A204.1 (cell line): Measurements from ENCODE around the gene FARS2.

Source experiments
- FAIRE-seq: peaks from 2 replicates; lab custom pipeline; 2012; peaks lifted over from hg19 to GRCh38; lab: Jason Lieb, UNC

The FARS2 gene

DNA sequence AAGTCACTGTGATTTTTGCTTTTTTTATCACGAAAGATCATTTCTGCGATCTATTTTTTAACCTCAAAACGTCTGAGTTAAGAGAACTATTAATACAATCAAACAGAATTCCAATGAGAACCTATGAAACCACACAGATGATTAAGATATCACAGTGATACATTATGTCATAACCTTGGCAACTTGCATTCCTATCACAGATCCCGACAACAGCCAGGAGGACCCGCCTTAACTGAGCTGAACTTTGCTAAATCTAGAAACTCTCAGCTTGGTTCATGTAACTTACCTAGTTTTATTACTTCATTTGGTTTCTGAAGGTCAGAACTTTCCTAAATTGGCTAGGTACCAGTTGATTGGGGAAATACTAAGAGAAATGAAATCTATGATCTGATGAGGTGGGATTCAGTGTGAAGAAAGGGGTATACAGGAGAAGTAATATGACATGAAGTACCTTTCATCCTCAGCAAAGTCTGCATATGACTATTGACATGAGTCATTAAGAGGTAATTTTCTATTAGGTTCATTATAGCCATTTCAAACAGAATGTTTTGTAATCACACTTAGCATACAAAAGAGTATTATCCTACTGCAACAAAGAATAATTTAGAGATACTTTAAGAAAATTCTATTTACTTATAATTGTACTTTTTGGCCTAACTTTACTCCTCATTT lies 11.7 kb upstream of the FARS2 start:
- peak; percentile 11 for FAIRE-seq

DNA sequence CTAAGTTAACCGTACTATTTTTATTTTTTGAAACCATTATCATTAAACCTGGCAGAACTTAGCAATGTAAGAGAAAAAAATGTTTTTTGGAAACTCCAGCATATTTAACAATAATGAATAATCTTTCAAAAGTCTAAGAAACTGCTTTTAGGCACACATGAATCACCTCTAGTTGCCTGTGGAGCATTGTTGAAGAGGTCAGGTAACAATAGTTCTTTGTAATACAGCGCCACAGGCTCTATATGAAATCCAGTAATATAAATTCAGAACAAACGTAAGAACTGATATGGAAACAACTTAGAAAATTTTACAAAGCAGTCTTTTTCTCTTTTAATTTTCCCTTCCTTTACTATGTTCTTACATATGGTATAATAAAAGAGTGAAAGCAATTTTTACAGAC lies 10.9 kb upstream of the FARS2 start:
- FAIRE-seq: no peak

DNA sequence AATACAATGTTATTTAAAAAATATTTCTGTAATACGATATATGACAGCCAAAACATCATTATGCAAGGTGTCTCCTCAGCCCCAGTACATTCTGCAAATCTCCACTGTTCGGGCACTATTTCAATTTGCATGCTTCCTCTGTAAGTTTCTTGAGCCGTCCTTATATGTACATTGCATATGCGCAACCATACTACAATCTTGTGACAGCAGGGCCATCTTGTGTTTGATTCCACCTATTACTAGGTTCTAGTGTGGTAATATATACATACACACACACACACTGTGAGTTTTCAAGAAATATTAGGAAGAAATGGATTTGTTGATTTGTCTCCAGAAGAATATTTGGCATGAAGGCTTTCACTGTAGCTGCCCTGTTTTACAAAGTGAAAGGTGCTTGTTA lies 10.4 kb upstream of the FARS2 start:
- FAIRE-seq: no peak

DNA sequence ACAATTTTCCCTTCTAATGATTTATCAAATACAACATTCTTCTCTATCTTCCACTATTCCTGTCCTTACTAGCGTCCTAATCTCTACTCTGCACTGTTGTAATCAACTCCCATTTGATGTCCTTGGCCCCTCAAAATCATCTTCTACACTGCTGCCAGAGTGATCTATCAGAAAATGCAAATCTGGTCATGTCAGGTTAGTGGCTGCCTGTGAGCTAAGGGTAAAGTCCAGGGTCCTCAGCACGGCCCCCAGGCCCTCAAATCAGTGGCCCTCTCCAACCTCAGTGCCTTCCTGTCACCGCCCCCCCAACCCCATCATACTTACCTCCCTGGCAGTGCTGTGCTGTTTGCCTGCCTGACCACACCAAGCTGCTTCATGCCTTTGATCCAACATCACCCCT lies 4.4 kb upstream of the FARS2 start:
- FAIRE-seq: no peak

DNA sequence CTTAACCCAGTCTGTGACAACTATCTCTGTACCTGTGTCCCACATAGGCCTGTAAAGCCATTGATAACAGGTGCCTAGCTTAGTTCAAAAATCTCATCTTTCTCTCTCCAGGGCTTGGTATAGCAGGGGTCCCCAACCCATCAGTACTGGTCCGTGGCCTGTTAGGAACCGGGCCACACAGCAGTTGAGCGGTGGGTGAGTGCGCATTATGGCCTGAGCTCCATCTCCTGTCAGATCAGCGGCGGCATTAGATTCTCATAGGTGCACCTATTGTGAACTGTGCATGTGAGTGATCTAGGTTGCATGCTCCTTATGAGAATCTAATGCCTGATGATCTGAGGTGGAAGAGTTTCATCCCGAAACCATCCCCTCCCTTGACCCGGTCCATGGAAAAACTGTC lies 3.9 kb upstream of the FARS2 start:
- no peak for FAIRE-seq

DNA sequence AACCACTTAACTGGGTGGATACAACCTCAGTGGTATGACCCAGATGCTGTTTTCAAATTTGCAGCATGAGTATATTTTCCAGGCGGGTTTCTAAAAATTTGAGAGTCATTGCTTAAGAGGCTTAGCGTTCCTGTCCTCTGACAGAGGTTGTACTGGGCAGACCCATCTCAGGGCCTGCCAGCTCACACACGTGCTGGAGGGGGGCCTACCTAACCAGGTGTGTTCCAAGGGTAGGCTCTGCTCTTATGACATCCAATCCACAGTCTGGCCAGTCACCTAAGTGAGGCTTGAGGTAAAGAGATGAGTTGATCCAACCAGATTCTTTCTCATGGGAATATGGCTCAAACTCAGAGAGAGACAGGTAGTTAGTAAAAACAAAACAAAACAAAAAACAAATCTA lies 1.9 kb upstream of the FARS2 start:
- FAIRE-seq: no peak

DNA sequence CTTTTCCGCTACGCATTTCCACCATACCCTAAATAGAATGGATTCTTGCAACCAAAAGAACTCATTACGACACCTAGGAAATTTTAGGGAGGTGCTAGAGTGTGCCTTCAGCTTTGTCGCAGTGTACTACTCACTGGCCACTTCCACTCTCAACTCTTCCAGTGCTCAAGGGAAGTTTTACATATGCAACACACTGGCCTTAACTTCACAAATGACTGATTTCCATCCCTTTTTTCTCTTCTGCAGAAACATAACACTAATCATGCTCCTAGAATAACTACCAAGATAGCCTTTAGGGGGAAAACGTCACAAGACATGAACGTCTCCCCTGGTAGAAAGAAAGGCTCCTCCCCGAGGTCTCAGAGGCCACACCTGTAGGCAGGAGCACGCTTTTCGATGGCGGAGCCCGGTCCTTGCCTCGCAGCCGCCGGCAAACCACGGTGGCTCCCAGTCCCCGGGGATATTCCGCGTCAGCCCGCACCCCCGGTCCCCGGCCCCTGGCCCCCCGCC lies 1.1 kb upstream of the FARS2 start:
- FAIRE-seq: no peak

DNA sequence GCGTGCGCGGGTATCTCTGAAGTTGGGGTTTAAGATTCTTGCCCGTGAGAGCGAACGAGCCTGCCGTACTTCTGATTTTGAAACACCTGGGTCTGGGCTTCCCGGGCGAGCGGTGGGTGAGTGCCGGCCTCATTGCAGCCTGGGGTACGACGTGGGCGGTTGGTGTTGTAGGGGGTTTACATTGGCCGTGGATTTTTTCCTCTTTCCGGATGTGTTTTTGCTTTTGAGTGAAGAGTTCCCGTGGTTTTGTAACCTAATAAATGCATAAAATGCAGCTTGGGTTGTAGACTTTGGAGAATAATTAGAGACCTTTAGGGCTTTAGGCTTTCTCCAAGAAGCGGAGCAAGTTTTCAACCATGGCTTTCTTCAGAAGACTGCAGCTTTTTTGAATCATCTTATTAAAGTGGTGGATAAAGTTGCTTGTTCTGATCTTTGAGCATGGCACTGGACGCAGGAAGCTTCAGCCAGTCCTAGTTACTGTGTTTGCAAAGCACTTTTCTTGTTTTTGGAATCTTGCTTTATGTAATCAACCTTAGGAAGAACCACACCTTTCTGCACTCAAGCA lies 314 bp downstream of the FARS2 start:
- FAIRE-seq: no peak

DNA sequence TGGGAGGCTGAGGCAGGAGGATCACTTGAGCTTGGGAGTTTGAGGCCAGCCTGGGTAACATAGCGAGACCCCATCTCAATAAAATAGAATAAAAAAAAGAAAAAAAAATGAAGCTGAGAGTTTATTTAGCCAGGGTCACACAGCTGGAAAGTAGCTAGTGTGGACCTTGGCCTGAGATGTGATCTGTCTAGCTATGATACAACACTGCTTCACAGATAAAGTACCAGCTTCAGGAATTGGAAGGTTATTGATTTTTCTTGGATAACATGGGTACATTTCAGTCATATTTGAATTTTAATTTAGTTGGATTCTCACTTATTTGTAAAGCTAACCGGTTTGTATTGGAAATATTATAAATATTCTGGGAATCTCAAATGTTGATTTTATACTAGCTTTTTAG lies 5.1 kb downstream of the FARS2 start:
- no peak for FAIRE-seq

DNA sequence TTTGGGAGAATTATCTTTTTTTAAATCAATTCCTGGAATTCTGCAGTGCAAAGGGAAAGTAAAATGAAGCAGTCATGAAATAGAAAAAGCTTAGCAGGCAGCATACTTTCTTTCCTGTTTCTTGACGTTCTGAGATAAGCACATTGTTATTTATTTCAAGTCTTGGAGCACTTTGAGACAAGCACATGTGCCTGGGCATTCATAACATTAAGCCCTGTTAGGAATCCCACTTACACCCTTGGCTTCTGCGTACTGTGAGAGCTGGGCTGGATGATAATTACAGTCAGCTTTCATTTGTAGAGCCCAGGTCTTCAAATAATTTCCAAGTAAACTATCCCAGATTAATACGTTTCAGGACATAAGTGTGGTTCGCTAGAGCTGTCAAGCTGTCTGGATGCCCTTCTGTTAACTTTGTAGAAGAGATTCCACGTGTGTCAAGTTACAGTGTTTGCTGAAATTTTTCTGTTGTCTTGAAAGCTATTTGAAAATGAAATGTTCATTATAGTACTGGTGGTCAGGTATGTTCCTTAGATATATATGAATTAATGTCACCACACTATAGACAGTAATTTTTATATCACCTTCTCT lies 8.9 kb downstream of the FARS2 start:
- no peak for FAIRE-seq

DNA sequence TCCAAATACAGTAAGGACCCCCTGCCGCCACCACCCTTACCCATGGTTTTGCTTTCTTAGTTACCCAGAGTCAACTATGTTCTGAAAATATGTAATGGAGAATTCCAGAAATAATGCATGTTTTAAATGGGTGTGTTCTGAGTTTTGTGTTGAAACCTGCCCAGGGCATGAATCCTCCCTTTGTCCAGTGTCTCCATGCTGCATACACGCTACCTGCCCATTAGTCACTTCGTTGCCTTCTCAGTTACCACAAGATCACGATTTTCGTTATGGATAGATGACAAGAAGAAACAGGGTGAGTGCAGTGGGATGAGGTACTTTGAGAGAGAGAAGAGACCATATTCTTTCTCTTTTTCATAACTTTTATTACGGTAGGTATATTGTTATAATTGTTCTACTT lies 10.6 kb downstream of the FARS2 start:
- FAIRE-seq: no peak

DNA sequence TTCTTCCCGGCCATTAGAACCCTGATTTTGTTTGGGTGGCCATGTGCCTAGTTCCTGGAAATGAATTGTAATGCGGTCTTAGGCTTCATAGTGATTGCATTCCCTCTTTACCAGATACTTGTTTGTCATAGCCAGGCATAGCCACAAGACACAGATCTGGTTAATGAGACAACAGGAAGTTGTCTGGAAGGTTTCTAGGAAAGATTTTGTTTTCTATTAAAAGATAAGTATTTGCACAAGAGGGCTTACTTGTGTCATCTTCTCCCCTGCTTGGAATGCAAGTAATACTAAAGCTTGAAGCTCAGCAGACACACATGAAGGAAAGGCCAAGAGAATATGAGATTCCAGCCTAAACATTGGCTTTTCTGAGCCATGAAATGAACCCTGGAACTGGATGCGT lies 12.9 kb downstream of the FARS2 start:
- no peak for FAIRE-seq

DNA sequence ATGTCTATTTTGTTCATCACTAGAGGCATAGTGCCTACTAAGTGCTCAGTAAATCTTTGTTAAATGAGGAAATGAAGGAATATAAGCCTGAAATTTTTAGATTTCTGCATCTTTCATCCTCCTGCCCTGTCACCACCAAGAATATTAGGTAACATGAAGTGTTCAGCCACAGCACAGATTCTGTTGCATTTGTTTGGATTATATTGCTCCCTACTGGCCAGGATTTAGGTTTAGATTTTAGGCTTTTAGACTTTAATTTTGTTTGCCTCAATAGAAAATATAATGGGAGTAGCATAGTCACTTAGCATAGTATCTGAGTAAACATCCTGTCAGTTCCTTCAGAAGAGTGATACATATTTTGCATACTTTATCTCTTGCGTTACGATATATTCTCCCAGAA lies 14.2 kb downstream of the FARS2 start:
- FAIRE-seq: no peak

DNA sequence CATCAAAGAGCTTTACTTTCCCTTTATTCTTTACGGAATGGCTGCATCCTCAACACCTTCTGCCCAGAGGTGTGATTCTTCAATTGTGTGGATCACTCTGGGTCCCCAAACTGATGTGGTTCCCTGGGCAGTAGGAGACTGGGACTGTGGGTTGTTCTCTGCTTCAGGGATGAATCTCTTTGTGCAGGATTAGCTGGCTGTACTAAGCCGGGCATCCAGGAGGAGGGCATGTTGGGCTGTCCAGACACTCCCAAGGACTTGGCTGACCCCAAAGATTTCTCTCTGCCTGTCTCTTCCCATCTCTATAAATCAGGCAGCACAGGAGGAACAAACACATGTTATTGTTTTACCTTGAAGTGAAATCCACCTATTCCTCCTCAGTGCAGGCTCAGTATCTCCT lies 15.3 kb downstream of the FARS2 start:
- no peak for FAIRE-seq

DNA sequence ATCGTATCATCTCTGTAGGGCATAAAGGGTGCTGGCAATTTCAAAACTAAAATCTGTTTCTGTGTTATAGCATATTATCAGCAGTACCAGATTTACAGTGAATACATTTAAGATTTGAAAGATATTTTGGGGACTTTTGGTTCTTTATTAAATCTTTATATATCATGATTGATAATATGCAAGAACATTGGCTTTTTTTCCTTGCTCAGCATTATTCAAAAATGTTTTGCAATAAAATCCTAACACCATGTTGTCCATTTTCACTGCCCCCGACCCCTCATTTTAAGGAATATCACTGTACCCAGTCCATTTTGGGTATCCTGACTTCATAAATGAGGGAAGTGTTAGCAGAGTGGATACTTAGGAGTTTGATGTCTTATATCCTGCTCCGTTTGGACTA lies 16.3 kb downstream of the FARS2 start:
- no peak for FAIRE-seq

DNA sequence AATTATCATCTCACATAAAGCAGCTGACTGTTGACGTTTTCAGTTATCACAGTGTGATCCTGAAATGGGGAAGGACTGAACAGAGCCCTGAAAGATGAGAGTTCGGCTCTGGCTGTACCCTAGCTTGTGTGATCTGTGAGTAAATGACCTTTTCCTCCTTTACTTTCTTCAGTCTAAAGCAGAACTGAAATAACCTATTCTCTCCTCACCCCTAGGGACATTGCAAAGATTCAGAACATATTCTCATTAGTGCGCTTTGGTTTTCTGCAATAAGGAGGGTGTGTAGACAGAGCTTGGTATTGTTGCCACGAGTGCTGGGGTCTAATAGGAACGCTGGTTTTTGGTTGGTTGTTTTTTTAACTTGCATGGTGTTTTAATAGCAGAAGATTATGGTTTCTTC lies 16.7 kb downstream of the FARS2 start:
- FAIRE-seq: no peak

DNA sequence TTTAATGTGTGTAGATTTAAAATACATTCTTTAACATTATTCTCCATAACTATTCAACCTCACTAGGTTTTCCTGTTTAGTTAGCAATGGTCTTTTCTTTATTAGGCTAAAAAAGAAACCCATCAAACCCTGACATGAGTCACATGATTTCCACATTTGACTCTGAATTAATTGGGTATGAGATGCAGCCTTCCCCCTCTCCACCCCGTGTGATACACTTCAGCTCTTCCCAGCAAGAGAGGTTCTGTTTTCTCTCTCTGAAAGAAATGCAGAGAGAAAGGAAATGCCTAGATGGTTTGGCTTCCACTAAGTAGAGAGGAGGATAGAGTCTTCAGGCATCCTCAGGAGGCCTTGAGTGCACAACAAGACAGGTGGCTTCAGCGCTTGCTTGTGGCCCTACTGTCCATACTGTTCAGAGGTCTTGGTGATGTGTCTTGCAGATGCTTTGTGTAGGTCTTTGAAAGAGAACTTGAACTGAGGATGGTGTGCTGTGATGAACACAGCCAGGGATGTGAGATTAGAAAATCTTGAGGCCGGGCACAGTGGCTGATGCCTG lies 17.3 kb downstream of the FARS2 start:
- no peak for FAIRE-seq

DNA sequence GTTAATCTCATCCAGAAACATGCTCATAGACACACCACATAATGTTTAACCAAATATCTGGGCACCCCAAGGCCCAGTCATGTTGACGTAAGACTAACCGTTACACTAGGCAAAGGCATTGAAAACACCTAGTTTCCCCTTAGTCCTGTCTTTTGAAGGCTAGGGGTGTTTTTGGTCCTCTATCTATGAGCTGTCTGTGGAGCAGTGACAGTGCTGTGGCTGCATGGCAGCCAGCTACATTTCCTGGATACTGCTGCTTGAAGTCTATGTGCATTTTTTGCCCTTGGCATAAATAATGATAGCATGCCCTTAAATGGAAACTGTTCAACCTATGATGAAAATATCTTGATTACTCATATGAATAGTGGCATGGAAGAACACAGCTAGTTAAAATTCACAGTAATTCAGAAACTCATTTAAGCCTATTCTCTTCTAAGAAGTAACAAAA lies 18.6 kb downstream of the FARS2 start:
- FAIRE-seq: no peak

DNA sequence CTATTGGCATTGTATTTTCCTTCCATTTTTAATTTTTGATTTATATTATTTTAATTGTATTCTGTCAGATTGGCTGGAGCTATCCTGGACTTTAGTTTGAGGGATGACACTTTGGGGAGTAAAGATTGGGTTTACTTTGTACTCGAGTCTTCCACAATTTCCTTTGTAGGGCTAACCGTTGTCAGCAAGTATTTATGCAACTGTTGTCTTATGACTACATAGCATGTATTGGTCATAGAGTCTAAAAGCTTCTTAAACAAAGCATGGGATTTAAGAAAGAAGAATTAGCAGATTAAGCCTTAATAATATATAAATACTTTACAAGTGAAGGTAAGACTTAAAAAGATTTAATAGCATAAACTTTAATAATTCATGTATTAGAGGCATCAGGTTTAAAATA lies 19.6 kb downstream of the FARS2 start:
- FAIRE-seq: no peak

DNA sequence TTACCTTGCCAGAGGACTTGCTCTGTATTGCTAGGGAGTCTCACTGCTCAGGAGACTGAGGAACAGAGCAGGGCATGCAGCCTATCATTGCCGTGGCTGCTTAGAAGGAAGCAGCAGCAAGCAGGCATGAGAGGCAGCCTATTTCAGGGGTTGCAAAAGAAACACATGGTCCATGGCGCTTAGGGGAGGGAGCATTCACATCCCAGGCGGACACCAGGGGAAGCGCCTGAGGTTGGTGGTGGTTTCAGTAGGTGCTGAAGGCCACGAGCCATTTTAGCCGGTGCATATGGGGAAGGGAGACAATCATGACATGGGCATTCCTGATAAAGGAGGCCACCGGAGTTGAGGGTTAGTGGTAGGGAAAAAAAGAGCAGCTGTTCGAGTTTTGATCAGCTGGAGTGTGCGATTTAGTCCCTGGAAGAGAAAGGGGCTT lies 20.9 kb downstream of the FARS2 start:
- FAIRE-seq: no peak

DNA sequence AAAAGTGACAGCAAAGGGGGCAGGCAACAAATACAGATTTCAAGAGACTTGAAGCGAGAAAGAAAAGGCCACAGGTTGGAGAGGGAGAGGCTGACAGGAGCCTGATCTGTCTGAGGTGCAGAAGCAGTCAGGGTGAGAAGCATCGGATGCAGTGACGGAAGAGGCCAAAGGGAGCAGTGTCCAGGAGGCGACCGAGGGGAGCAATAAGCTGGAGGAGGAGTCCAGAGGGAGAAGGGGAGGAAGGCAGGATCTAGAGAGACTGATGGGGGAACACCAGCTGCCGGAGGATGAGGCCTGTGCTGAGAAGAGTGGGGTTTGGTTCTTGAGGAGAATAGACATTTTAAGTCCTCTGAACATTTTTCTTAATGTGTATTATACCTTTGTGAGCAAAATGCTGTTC lies 23.8 kb downstream of the FARS2 start:
- no peak for FAIRE-seq

DNA sequence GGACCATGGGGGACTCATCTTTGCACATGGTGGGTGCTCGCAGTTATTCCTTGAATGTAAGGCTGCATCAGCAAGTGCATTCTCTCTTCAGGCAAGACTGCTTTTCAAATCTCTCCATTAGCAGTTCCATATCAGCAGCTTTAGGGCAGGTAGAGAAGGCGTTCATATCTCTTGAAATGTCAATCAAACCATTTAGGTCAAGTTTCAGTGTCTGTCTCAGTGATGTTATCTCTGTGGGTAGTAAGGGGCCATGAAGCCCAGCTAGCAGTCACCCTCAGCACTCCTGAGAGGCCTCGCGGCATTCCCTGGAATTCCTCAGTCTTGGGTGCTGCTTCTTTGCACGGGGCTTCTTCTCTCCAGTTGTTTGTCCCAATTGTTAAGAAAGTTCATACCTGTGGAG lies 24.2 kb downstream of the FARS2 start:
- no peak for FAIRE-seq

DNA sequence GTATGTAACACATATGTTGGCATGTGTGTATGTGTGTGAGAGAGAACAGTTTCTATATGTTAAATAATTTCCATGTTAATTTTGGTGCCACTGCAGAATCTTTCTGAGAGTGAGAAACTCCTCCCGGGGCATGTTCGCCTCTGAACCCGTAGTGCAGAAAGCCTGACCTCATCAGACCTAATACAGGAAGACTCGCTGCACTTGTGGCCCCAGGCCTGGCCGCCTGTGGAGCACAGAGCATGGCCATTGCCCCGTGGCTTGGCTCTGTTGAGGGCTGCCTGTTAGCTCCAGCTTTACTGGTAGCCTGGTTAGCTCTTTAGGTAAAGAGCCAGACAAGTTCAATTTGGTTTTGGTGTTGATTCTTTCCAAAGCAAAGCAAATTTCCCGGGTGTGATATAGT lies 25.5 kb downstream of the FARS2 start:
- FAIRE-seq: no peak
